ENCODE data around the gene KLF4. TPM values are rescaled to one million over a fixed set of nuclear protein-coding genes. Genes with fewer than 3 reads are reported as not detected.

KLF4 gene
- total and polyA plus RNA-seq, 2 donors from 2014 or later, result 13.5 to 69.4 TPM

DNA sequence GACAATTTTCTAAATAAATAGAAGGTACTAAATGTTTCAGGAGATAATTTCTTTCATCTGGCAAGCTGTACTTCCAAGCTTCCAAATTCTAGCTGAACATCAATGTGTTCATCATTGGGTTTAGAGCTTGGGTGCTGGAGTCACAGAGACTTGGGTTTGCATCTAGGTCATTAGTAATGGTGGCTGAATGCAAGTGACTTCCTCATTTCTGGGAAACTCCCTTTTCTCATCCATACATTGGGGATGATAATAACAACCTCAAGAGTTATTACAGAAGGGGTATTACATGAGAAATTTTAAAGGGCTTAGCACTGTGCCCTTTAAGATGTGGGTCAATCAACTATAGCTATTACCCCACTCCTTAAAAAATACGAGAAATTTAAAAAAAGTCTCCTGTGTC lies 41.1 kb upstream of the KLF4 start:
- intact Hi-C loops (cut with DNase I), result no loop called here
- DNase-seq (no peak), FAIRE-seq (no peak)
- no peaks in the 10 kb centered on the region for H3K4me1 ChIP-seq (ENCODE audit: control insufficient read depth in 2 of 3, insufficient read depth in 2 of 3, low read depth in 1 of 3, low read length in 3 of 3)
- no peaks in the 10 kb centered on the region for H3K9me3 ChIP-seq (ENCODE audit: control insufficient read depth in 2 of 3, insufficient read depth in 1 of 3, low read length in 3 of 3)
- no peak overlapping the region for H3K4me3 ChIP-seq (ENCODE audit: low read length in 3 of 3)
- H3K27me3 ChIP-seq (ENCODE audit: control insufficient read depth, insufficient read depth, low read length), result no peaks in the 10 kb centered on the region
- no peak overlapping the region for H3K9ac ChIP-seq (ENCODE audit: low read length in 3 of 3)
- TF ChIP-seq, protein P1, sequence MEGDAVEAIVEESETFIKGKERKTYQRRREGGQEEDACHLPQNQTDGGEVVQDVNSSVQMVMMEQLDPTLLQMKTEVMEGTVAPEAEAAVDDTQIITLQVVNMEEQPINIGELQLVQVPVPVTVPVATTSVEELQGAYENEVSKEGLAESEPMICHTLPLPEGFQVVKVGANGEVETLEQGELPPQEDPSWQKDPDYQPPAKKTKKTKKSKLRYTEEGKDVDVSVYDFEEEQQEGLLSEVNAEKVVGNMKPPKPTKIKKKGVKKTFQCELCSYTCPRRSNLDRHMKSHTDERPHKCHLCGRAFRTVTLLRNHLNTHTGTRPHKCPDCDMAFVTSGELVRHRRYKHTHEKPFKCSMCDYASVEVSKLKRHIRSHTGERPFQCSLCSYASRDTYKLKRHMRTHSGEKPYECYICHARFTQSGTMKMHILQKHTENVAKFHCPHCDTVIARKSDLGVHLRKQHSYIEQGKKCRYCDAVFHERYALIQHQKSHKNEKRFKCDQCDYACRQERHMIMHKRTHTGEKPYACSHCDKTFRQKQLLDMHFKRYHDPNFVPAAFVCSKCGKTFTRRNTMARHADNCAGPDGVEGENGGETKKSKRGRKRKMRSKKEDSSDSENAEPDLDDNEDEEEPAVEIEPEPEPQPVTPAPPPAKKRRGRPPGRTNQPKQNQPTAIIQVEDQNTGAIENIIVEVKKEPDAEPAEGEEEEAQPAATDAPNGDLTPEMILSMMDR (IDR thresholded peaks at IDR 0.05; ENCODE audit: borderline replicate concordance, extremely low read depth, insufficient read depth), result no peak
- no peaks in the 10 kb centered on the region for H3K36me3 ChIP-seq (ENCODE audit: control insufficient read depth in 2 of 3, insufficient read depth in 3 of 3, low read length in 3 of 3)
- no peak overlapping the region for H3K27ac ChIP-seq (ENCODE audit: low read depth in 2 of 2, low read length in 2 of 2)

DNA sequence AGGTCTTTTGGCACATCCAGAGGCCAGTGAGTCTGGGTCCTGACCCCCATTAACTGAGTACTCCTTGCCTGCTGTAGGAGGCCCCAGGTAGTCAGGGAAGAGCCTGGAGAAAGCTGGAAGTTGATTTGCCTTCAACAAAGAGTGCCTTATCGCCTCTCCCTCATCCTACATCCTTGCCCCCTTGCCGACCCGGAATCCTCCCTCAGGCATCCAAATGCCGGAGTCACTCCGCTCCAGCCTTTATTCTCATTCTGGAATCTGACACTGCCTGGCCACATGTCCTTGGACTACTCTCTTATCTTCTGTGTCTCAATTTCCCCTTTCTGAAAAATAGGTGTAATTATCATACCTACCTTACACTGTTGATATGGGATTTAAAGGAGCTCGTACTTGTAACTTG lies 39.1 kb upstream of the KLF4 start:
- H3K4me3 ChIP-seq (ENCODE audit: low read length in 3 of 3), result no peak overlapping the region
- no peak for FAIRE-seq
- intact Hi-C loops (cut with DNase I), result no loop called here
- no peak overlapping the region for H3K9ac ChIP-seq (ENCODE audit: low read length in 3 of 3)
- no peak overlapping the region for H3K27ac ChIP-seq (ENCODE audit: low read depth in 2 of 2, low read length in 2 of 2)
- no peaks in the 10 kb centered on the region for H3K36me3 ChIP-seq (ENCODE audit: control insufficient read depth in 2 of 3, insufficient read depth in 3 of 3, low read length in 3 of 3)
- no peak for DNase-seq
- H3K27me3 ChIP-seq (ENCODE audit: control insufficient read depth, insufficient read depth, low read length), result no peaks in the 10 kb centered on the region
- H3K9me3 ChIP-seq (ENCODE audit: control insufficient read depth in 2 of 3, insufficient read depth in 1 of 3, low read length in 3 of 3), result no peaks in the 10 kb centered on the region
- H3K4me1 ChIP-seq (ENCODE audit: control insufficient read depth in 2 of 3, insufficient read depth in 2 of 3, low read depth in 1 of 3, low read length in 3 of 3), result no peaks in the 10 kb centered on the region
- TF ChIP-seq, protein P1 (IDR thresholded peaks at IDR 0.05; ENCODE audit: borderline replicate concordance, extremely low read depth, insufficient read depth), result no peak

DNA sequence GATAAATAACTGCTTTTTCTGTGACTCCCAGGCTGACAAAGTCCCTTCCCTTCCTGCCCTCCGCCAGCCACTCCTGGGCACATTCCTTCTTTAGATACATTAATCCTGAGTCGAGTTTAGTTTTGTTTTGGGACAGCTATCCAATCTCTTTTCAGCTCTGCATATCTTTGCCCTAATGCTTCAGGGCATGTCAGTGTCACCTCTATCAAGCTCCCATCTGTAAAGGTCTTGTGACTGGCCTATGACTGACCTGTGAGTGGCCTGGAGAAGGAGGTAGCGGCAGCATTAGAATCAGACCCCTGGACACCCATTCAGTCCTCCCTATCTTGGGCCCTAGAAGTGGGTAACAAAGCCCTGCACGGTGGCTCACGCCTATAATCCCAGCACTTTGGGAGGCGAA lies 34.0 kb upstream of the KLF4 start:
- no peak overlapping the region for H3K4me3 ChIP-seq (ENCODE audit: low read length in 3 of 3)
- TF ChIP-seq, protein P1 (IDR thresholded peaks at IDR 0.05; ENCODE audit: borderline replicate concordance, extremely low read depth, insufficient read depth), result no peak

DNA sequence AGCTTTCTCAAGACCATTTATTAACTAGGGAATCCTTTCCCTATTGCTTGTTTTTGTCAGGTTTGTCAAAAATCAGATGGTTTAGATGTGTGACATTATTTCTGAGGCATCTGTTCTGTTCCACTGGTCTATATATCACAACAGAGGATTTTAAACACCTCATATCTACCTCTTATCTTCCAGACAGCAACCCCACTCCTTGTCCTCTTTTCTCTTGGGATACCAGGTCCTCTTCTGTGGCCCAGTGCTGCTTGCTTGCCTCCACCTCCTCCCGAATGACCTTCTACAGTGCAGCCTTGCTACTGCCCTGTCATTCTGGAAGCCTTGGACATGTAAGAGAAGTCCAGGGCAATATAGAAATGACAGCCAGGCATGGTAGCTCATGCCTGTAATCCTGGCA lies 30.6 kb upstream of the KLF4 start:
- H3K27me3 ChIP-seq (ENCODE audit: control insufficient read depth, insufficient read depth, low read length), result no peaks in the 10 kb centered on the region
- H3K4me1 ChIP-seq (ENCODE audit: control insufficient read depth in 2 of 3, insufficient read depth in 2 of 3, low read depth in 1 of 3, low read length in 3 of 3), result no peaks in the 10 kb centered on the region
- H3K36me3 ChIP-seq (ENCODE audit: control insufficient read depth in 2 of 3, insufficient read depth in 3 of 3, low read length in 3 of 3), result no peaks in the 10 kb centered on the region
- H3K9ac ChIP-seq (ENCODE audit: low read length in 3 of 3), result no peak overlapping the region
- no peak for FAIRE-seq
- TF ChIP-seq, protein P1 (IDR thresholded peaks at IDR 0.05; ENCODE audit: borderline replicate concordance, extremely low read depth, insufficient read depth), result no peak
- no peak overlapping the region for H3K27ac ChIP-seq (ENCODE audit: low read depth in 2 of 2, low read length in 2 of 2)
- no peak overlapping the region for H3K4me3 ChIP-seq (ENCODE audit: low read length in 3 of 3)
- DNase-seq, result peak in 1 of 5 donors; percentile 11
- intact Hi-C loops (cut with DNase I), result no loop called here
- H3K9me3 ChIP-seq (ENCODE audit: control insufficient read depth in 2 of 3, insufficient read depth in 1 of 3, low read length in 3 of 3), result no peaks in the 10 kb centered on the region

More for the DNA sequence above, 34.0 kb upstream of the KLF4 start:
- intact Hi-C loops (cut with DNase I), result no loop called here
- FAIRE-seq (no peak), DNase-seq (no peak)
- Histone ChIP-seq H3K36me3 (ENCODE audit: control insufficient read depth in 2 of 3, insufficient read depth in 3 of 3, low read length in 3 of 3) (no peaks in the 10 kb centered on the region), H3K27ac (ENCODE audit: low read depth in 2 of 2, low read length in 2 of 2) (no peak overlapping the region), H3K9me3 (ENCODE audit: control insufficient read depth in 2 of 3, insufficient read depth in 1 of 3, low read length in 3 of 3) (no peaks in the 10 kb centered on the region), H3K27me3 (ENCODE audit: control insufficient read depth, insufficient read depth, low read length) (no peaks in the 10 kb centered on the region), H3K4me1 (ENCODE audit: control insufficient read depth in 2 of 3, insufficient read depth in 2 of 3, low read depth in 1 of 3, low read length in 3 of 3) (no peaks in the 10 kb centered on the region), H3K9ac (ENCODE audit: low read length in 3 of 3) (no peak overlapping the region)
